HG02571 (cell line): ENCODE results near the gene GABPB2.

Experiments used
- ATAC-seq: cut with Tn5 transposase; IDR thresholded peaks from one replicate; pipeline ENCODE4 v1.9.1; 2021; ENCODE audit warnings: mild to moderate bottlenecking, moderate library complexity; ENCODE audit not compliant: unreplicated experiment

Gene GABPB2

GRCh38 chr1:151131701-151132334 is 61.3 kb downstream of the GABPB2 start:
- no peak for ATAC-seq

GRCh38 chr1:151132335-151133017 is 61.9 kb downstream of the GABPB2 start:
- ATAC-seq = no peak

GRCh38 chr1:151133018-151133806 is 62.7 kb downstream of the GABPB2 start:
- ATAC-seq = no peak

DNA sequence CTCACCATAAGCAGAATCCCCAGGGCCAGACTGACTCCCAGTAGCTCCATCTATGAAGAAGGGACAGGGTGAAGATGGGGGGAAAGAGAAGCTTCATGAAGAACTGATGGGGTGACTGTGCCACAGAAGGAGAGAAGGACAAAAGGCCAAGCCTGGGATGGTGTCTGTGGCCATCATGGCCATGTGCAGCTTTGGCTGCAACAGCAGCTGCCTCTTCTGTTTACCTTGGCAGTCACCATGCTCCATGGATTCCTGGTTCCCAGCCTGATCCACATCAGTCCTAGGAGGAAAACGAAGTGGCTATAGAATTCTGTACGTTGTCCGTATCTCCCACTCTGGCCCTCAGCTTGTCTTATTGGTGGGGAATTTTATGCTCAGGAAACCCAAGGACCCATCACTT is 63.8 kb downstream of the GABPB2 start:
- ATAC-seq = no peak

DNA sequence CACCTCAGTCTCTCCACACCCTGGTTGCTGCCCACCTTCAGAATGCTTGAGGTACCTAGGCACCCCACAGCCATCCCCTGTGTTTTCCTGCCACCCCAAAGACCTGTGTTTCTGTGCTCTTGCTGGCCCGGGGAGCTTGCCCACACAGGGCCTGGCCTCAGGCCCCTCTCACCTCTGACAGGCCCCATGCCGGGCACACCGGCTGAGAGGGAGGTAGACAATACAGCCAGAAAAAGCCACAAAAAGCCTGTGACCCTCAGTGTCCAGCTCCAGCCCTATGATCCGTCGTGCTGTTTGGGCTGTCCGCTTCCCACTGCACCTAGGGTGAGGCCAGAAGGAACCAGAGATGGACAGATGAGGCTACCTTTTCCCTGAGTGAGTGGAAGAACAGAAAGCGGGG is 64.4 kb downstream of the GABPB2 start:
- ATAC-seq = no peak

- ATAC-seq = no peak
Measured at GRCh38 chr1:151135433-151136385, 65.1 kb downstream of the GABPB2 start.

DNA sequence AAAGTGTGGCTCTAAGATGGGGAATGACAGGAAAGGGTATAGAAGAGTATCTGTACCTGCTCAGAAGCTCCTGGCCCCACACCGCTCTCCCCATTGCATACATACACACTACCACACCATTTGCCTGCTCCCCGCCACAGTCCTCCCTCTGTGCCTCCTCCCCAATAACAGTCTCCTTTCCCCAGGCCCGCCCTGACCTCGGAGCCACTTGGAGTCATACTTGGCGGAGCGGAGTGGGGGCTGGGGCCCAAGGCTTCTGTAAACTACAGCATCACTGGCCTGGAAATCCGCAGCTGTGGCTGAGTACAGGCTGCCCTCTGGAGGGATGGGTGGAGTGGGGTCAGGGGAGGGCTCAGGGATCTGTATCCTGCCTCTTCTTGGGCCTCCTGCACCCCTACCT is 67.2 kb downstream of the GABPB2 start:
- no peak for ATAC-seq

DNA sequence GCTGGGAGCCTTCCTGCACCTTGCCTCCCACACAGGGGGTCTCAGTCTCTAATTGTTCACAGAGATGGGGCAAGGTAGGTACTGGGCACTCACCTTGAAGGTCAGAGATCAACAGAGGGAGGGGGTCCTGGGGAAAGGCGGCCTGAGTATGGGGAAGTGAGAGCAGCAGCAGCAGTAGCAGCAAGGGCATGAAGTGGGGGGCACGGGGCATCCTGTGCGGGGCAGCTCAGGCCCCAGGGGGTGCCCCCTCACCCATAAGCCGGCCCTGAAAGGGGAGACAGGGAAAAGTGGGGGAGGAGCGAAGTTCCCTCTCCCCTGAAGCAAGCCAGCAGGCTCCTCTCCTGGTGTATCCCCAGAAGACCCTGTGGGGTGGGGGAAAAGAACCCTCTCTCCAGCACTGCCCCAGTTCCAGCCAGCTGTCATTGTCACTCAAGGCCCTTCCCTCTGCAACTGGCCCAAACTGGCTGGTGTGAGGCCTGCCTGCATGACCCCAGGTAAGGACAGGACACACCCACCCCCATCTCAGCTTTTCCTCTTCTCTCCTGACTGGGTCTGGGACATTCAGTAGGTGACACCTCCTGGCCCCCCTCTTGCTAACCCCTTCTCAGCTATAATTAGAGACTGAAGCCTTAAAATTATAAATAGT is 72.0 kb downstream of the GABPB2 start:
- ATAC-seq = no peak

GRCh38 chr1:151143057-151143435 is 72.5 kb downstream of the GABPB2 start:
- ATAC-seq = no peak

GRCh38 chr1:151143986-151144385 is 73.4 kb downstream of the GABPB2 start:
- ATAC-seq = no peak

GRCh38 chr1:151144474-151145303 is 74.1 kb downstream of the GABPB2 start:
- ATAC-seq = no peak

- ATAC-seq = no peak
Measured at GRCh38 chr1:151145304-151146071, 74.9 kb downstream of the GABPB2 start.

DNA sequence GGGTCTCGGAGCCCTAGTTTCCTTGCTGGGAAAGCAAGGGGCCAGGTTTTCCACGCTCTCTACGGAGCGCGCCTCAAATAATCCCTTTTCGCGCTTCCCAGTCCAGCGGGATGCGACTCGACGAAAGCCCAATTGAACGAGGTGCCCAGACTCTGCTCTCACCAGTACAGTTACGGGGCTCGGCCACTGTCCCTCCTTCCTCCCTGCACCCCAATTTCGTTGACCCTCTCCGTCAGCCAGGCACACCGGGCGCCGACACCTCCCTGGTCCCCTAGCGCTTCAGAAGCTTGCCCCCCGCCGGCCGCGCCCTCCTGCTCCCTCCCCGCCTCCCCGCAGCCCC is 75.5 kb downstream of the GABPB2 start:
- ATAC-seq = no peak

- peak; percentile 97 for ATAC-seq
Measured at GRCh38 chr1:151146412-151147131, 76.0 kb downstream of the GABPB2 start, which contains the start of gene SEMA6C. TSS of gene SEMA6C (minus strand) at chr1:151146631. CDS start at chr1:151142621, 4,010 bp downstream.

GRCh38 chr1:151147132-151147503 is 76.6 kb downstream of the GABPB2 start:
- ATAC-seq = no peak

- no peak for ATAC-seq
Measured at GRCh38 chr1:151147665-151148064, 77.1 kb downstream of the GABPB2 start.

GRCh38 chr1:151156515-151156819 is 85.9 kb downstream of the GABPB2 start, which contains the start of gene TNFAIP8L2:
TSS of gene TNFAIP8L2 (plus strand) at chr1:151156649. CDS start at chr1:151158698, 2,049 bp downstream.
- peak; percentile 64 for ATAC-seq

DNA sequence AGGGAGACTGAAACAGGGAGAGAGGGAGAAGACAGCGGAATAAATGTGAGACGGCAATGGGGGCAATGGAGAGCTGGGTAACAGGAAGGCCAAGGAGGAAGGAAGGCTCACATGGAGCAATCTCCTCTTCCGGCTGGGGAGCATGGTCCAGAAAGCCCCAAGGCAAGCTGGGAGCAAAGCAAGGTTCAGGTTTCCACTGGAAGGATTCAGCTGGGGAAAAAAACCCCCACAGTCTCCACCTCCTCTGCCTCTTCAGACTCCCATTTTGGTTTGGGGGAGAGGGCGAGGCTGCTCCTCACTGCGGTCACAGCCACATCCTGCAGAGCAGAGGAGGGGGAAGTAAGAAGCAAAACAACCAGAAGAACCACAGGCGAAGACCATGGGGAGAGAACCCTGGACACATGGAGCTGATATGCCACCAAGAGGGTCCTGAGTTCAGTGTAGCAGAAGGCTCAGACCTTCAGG is 86.5 kb downstream of the GABPB2 start:
- no peak for ATAC-seq
